Measurements from ENCODE around the gene STEAP2. TPM values are rescaled to one million over a fixed set of nuclear protein-coding genes. Genes with fewer than 3 reads are reported as not detected.

STEAP2 gene
- total RNA-seq, 6 donors from 2014 or later: 2.6 to 18.7 (median 8.1) TPM

- H3K27ac ChIP-seq: no peak overlapping the region
- 48 to 61% methylated on average over 3 of the region's 3 CpGs for WGBS, 2 donors
Measured at GRCh38 chr7:90224195-90224594, 12.7 kb downstream of the STEAP2 start.

GRCh38 chr7:90225181-90225580, 13.6 kb downstream of the STEAP2 start:
- Histone ChIP-seq H3K27me3 (no peaks in the 10 kb centered on the region), H3K36me3 (no peaks in the 10 kb centered on the region), H3K9me3 (no peaks in the 10 kb centered on the region), H3K27ac (no peak overlapping the region), H3K4me1 (no peaks in the 10 kb centered on the region), H3K4me3 (no peak overlapping the region)
- WGBS, 2 donors: 90 to 97% methylated on average over 3 of the region's 3 CpGs
- TF ChIP-seq EP300 (IDR thresholded peaks at IDR 0.05) (no peak), CTCF (IDR thresholded peaks at IDR 0.05) (no peak), POLR2A (IDR thresholded peaks at IDR 0.05) (no peak), POLR2AphosphoS5 (IDR thresholded peaks at IDR 0.05) (no peak)
- ATAC-seq (ENCODE audit: low FRiP score in 2 of 2) (no peak), DNase-seq (no peak)

More at GRCh38 chr7:90224195-90224594, 12.7 kb downstream of the STEAP2 start:
- H3K4me1 ChIP-seq: no peaks in the 10 kb centered on the region
- no peaks in the 10 kb centered on the region for H3K27me3 ChIP-seq
- ATAC-seq (ENCODE audit: low FRiP score in 2 of 2) (no peak), DNase-seq (no peak)
- TF ChIP-seq POLR2A (IDR thresholded peaks at IDR 0.05): no peak
- TF ChIP-seq EP300 (IDR thresholded peaks at IDR 0.05): no peak
- no peak for TF ChIP-seq POLR2AphosphoS5 (IDR thresholded peaks at IDR 0.05)
- no peak for TF ChIP-seq CTCF (IDR thresholded peaks at IDR 0.05)
- H3K9me3 ChIP-seq: no peaks in the 10 kb centered on the region
- no peaks in the 10 kb centered on the region for H3K36me3 ChIP-seq
- no peak overlapping the region for H3K4me3 ChIP-seq

- Histone ChIP-seq H3K27me3 (no peaks in the 10 kb centered on the region), H3K4me1 (no peaks in the 10 kb centered on the region), H3K9me3 (no peaks in the 10 kb centered on the region), H3K27ac (no peak overlapping the region), H3K36me3 (no peaks in the 10 kb centered on the region), H3K4me3 (no peak overlapping the region)
- WGBS, 2 donors: 58 to 63% methylated on average over 1 of the region's 1 CpG
- DNase-seq (no peak), ATAC-seq (ENCODE audit: low FRiP score in 2 of 2) (no peak)
- TF ChIP-seq EP300 (IDR thresholded peaks at IDR 0.05) (no peak), CTCF (IDR thresholded peaks at IDR 0.05) (no peak), POLR2AphosphoS5 (IDR thresholded peaks at IDR 0.05) (no peak), POLR2A (IDR thresholded peaks at IDR 0.05) (no peak)
Measured at GRCh38 chr7:90225601-90226000, 14.1 kb downstream of the STEAP2 start.

GRCh38 chr7:90227259-90227658, 15.7 kb downstream of the STEAP2 start:
- no peaks in the 10 kb centered on the region for H3K36me3 ChIP-seq
- DNase-seq (no peak), ATAC-seq (ENCODE audit: low FRiP score in 2 of 2) (no peak)
- H3K4me3 ChIP-seq: no peak overlapping the region
- no peaks in the 10 kb centered on the region for H3K27me3 ChIP-seq
- WGBS, 2 donors: 95 to 96% methylated on average over 5 of the region's 5 CpGs
- no peak for TF ChIP-seq CTCF (IDR thresholded peaks at IDR 0.05)
- no peak for TF ChIP-seq POLR2A (IDR thresholded peaks at IDR 0.05)
- no peak for TF ChIP-seq POLR2AphosphoS5 (IDR thresholded peaks at IDR 0.05)
- no peak for TF ChIP-seq EP300 (IDR thresholded peaks at IDR 0.05)
- H3K9me3 ChIP-seq: no peaks in the 10 kb centered on the region
- no peak overlapping the region for H3K27ac ChIP-seq
- H3K4me1 ChIP-seq: no peaks in the 10 kb centered on the region

DNA sequence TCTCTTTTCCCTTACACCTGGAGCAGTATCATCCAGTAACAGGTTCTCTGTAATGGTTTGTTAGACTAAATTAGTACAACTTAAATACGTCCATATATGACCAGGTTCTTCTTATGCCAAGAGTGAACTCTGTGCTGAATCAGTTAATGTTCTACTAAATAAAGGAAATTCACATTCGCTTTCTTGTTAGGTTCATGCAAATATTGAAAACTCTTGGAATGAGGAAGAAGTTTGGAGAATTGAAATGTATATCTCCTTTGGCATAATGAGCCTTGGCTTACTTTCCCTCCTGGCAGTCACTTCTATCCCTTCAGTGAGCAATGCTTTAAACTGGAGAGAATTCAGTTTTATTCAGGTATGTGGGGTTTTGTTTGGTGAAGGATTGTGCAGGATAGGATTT, 18.1 kb downstream of the STEAP2 start:
- Histone ChIP-seq H3K4me1 (no peaks in the 10 kb centered on the region), H3K9me3 (no peaks in the 10 kb centered on the region), H3K36me3 (no peaks in the 10 kb centered on the region), H3K4me3 (no peak overlapping the region), H3K27ac (no peak overlapping the region), H3K27me3 (no peaks in the 10 kb centered on the region)
- no peak for TF ChIP-seq POLR2AphosphoS5 (IDR thresholded peaks at IDR 0.05)
- TF ChIP-seq EP300 (IDR thresholded peaks at IDR 0.05): no peak
- TF ChIP-seq POLR2A (IDR thresholded peaks at IDR 0.05): no peak
- TF ChIP-seq CTCF (IDR thresholded peaks at IDR 0.05): no peak
- ATAC-seq (ENCODE audit: low FRiP score in 2 of 2): no peak
- no peak for DNase-seq
- WGBS, 2 donors: 52 to 71% methylated on average over 2 of the region's 2 CpGs
